BJ (cell line): ENCODE measurements around the gene FHOD3. TPM values are rescaled to one million over a fixed set of nuclear protein-coding genes. Genes with fewer than 3 reads are reported as not detected.

ENCODE experiments used
- CTCF ChIA-PET: fragments of 350-600 bp; formaldehyde crosslinking; extraction: SDS; loops from one replicate; lab custom pipeline; 2021; ENCODE audit warnings: antibody characterized with exemption, inconsistent platforms; lab: Yijun Ruan, JAX
- POLR2A ChIA-PET: fragments of 300-600 bp; sonication (Branson Sonifier 250); formaldehyde crosslinking; extraction: SDS; loops from one replicate; lab custom pipeline; 2021; ENCODE audit warnings: antibody characterized with exemption; lab: Charles Lee
- DNase-seq: peaks from one replicate; pipeline ENCODE4 v3.0.0-alpha.2; 2011; ENCODE audit warnings: low read depth
- H3K27me3 ChIP-seq: 2 replicates; pipeline ENCODE4 v1.6.0; 2011; ENCODE audit warnings: low read length; ENCODE audit not compliant: control insufficient read depth, insufficient read depth
- H3K36me3 ChIP-seq: 2 replicates; pipeline ENCODE4 v1.5.1; 2011; ENCODE audit warnings: low read length; ENCODE audit not compliant: control insufficient read depth, insufficient read depth
- H3K4me3 ChIP-seq: 2 replicates; pipeline ENCODE4 v1.5.1; 2011; ENCODE audit warnings: low read depth, mild to moderate bottlenecking, control low read depth, low read length
- polyA plus RNA-seq: library from polyadenylated mRNA; depleted of rRNA; stranded (reverse); fragments of >200 nt; gene quantifications from 2 replicates; pipeline ENCODE4 v1.2.3, GENCODE V29; 2011
- TF ChIP-seq, protein P1 (sequence below): IDR thresholded peaks from 2 replicates; pipeline ENCODE4 v1.5.1; 2011; ENCODE audit warnings: low read depth, mild to moderate bottlenecking, control low read depth, inconsistent platforms, low read length, moderate library complexity; ENCODE audit not compliant: insufficient read depth

The FHOD3 gene
- polyA plus RNA-seq, 1 experiment, result 24.6 TPM

GRCh38 chr18:36526611-36527010, 229.1 kb downstream of the FHOD3 start:
- POLR2A ChIA-PET, result no interaction called here
- Histone ChIP-seq H3K4me3 (no peak overlapping the region), H3K36me3 (no peaks in the 10 kb centered on the region), H3K27me3 (no peaks in the 10 kb centered on the region)
- CTCF ChIA-PET, result interaction anchor here (0.7 to 1.7 kb wide), 2 partner anchors 12 to 33 kb away, joined by 3 to 4 read pairs; no protein-coding TSS in a partner anchor
- no peak for DNase-seq
- TF ChIP-seq, protein P1, sequence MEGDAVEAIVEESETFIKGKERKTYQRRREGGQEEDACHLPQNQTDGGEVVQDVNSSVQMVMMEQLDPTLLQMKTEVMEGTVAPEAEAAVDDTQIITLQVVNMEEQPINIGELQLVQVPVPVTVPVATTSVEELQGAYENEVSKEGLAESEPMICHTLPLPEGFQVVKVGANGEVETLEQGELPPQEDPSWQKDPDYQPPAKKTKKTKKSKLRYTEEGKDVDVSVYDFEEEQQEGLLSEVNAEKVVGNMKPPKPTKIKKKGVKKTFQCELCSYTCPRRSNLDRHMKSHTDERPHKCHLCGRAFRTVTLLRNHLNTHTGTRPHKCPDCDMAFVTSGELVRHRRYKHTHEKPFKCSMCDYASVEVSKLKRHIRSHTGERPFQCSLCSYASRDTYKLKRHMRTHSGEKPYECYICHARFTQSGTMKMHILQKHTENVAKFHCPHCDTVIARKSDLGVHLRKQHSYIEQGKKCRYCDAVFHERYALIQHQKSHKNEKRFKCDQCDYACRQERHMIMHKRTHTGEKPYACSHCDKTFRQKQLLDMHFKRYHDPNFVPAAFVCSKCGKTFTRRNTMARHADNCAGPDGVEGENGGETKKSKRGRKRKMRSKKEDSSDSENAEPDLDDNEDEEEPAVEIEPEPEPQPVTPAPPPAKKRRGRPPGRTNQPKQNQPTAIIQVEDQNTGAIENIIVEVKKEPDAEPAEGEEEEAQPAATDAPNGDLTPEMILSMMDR, result no peak

GRCh38 chr18:36527051-36527450, 229.5 kb downstream of the FHOD3 start:
- TF ChIP-seq, protein P1, result no peak
- no peak for DNase-seq
- POLR2A ChIA-PET, result no interaction called here
- Histone ChIP-seq H3K36me3 (no peaks in the 10 kb centered on the region), H3K4me3 (no peak overlapping the region), H3K27me3 (no peaks in the 10 kb centered on the region)
- CTCF ChIA-PET, result interaction anchor here (0.7 to 1.7 kb wide), 3 partner anchors 12 to 88 kb away, joined by 3 to 4 read pairs (median 3); no protein-coding TSS in a partner anchor

GRCh38 chr18:36527740-36528455, 230.4 kb downstream of the FHOD3 start:
- no peak for DNase-seq
- Histone ChIP-seq H3K27me3 (no peaks in the 10 kb centered on the region), H3K36me3 (no peaks in the 10 kb centered on the region), H3K4me3 (no peak overlapping the region)
- TF ChIP-seq, protein P1, result no peak
- POLR2A ChIA-PET, result no interaction called here
- CTCF ChIA-PET, result interaction anchor here (0.7 to 1.7 kb wide), 3 partner anchors 11 to 89 kb away, joined by 3 to 4 read pairs (median 3); no protein-coding TSS in a partner anchor

GRCh38 chr18:36529747-36530146, 232.2 kb downstream of the FHOD3 start:
- no peaks in the 10 kb centered on the region for H3K27me3 ChIP-seq
- no peaks in the 10 kb centered on the region for H3K36me3 ChIP-seq
- POLR2A ChIA-PET, result no interaction called here
- H3K4me3 ChIP-seq, result no peak overlapping the region
- TF ChIP-seq, protein P1, result no peak
- no peak for DNase-seq
- CTCF ChIA-PET, result no interaction called here

DNA sequence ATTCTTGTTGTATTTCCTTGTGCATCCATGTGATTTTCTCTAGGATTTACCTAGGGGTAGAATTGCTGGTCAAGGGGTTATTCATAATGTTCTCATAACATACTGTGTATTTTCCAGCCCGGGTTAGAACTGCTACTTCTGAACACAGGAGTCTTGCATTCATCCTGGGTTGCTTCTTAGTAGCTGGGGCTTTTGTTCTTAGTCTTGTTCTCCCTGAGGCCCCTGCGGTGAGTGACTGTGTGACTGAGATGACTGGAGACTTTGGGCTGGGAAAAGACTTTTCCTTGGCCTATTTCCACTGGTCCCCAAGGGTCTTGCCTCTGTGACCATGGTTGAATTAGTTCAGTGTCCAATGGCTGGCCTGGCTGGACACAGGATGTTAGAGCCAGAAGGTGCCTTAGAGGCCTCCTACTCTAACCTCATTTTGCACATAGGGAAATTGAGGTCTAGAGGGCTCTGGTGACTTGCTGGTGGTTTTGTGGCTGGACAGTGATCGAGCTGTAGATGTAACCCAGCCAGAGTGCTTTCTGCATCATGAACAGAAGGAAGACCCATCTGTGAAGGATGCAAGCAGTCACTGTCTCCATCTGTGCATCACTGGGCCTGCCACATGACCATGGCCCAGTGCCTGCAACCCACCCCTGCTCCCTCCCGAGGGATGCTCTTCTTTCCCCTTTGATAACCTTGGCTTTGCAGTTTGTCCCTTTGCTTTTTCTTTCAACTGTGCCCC, 233.3 kb downstream of the FHOD3 start:
- ChIA-PET CTCF (interaction anchor here (1.3 kb wide), 1 partner anchor 10 kb away, joined by 3 read pairs; no protein-coding TSS in a partner anchor), POLR2A (no interaction called here)
- no peaks in the 10 kb centered on the region for H3K27me3 ChIP-seq
- no peak for DNase-seq
- H3K4me3 ChIP-seq, result no peak overlapping the region
- TF ChIP-seq, protein P1, result no peak
- no peaks in the 10 kb centered on the region for H3K36me3 ChIP-seq
